ENCODE measurements around the gene DDC. TPM values are rescaled to one million over a fixed set of nuclear protein-coding genes. Genes with fewer than 3 reads are reported as not detected.

Gene DDC
- total RNA-seq, 1 experiment from 2014 or later: not detected

DNA sequence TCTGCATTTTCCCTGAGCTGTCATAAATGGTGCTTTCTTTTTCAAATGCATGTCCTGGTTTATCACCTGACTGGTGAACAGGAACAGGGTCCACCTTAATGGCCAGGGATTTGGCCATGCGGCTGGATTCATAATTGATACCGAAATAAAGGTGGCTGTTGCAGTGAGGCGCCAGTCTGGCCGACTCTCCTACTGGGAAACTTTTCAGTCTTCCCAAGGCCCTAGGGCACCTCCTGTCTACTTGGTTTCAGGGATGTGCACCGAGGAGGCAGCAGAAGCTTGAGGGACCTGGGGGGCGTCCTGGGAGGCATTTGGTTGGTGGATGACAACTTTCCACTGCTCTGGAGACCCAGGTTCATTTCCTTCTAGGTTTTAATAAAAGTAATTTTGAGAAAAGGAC lies 68.6 kb downstream of the DDC start:
- peaks cover 13% of the 10 kb centered on the region; the same call in 1 of the 2 replicates for H3K27me3 ChIP-seq (ENCODE audit: insufficient read depth, low read length)
- H3K27ac ChIP-seq (ENCODE audit: low read depth, low read length): no peak overlapping the region
- ATAC-seq (no peak), DNase-seq (ENCODE audit: low read depth, low spot score) (no peak)
- intact Hi-C loops (cut with micrococcal nuclease): no loop called here
- BruUV-seq (replicated peaks): no TSS peak
- TF ChIP-seq TCF7L2 (IDR thresholded peaks at IDR 0.05; ENCODE audit: borderline replicate concordance, extremely low read depth, insufficient read depth, insufficient read length) (no peak), POLR2A (IDR thresholded peaks at IDR 0.05; ENCODE audit: borderline replicate concordance, extremely low read depth, insufficient read depth, insufficient read length) (no peak), SRF (IDR thresholded peaks at IDR 0.05; ENCODE audit: low read depth) (no peak), FOSL1 (IDR thresholded peaks at IDR 0.05; ENCODE audit: low read depth) (no peak), ZNF274 (IDR thresholded peaks at IDR 0.05; ENCODE audit: low read depth, low read length) (no peak), YY1 (IDR thresholded peaks at IDR 0.05; ENCODE audit: extremely low read depth, insufficient replicate concordance, low read depth, low read length) (no peak), CEBPB (IDR thresholded peaks at IDR 0.05; ENCODE audit: low read depth) (no peak), SP1 (IDR thresholded peaks at IDR 0.05; ENCODE audit: low read depth) (no peak), SIN3A (IDR thresholded peaks at IDR 0.05; ENCODE audit: low read depth) (no peak), EZH2 (IDR thresholded peaks at IDR 0.05) (no peak), EGR1 (IDR thresholded peaks at IDR 0.05; ENCODE audit: low read depth) (no peak), RAD21 (IDR thresholded peaks at IDR 0.05; ENCODE audit: low read depth) (no peak)
- TF ChIP-seq, protein P1, sequence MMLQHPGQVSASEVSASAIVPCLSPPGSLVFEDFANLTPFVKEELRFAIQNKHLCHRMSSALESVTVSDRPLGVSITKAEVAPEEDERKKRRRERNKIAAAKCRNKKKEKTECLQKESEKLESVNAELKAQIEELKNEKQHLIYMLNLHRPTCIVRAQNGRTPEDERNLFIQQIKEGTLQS (IDR thresholded peaks at IDR 0.05): no peak
- TF ChIP-seq, protein P2, sequence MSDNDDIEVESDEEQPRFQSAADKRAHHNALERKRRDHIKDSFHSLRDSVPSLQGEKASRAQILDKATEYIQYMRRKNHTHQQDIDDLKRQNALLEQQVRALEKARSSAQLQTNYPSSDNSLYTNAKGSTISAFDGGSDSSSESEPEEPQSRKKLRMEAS (IDR thresholded peaks at IDR 0.05): no peak
- TF ChIP-seq, protein P3, sequence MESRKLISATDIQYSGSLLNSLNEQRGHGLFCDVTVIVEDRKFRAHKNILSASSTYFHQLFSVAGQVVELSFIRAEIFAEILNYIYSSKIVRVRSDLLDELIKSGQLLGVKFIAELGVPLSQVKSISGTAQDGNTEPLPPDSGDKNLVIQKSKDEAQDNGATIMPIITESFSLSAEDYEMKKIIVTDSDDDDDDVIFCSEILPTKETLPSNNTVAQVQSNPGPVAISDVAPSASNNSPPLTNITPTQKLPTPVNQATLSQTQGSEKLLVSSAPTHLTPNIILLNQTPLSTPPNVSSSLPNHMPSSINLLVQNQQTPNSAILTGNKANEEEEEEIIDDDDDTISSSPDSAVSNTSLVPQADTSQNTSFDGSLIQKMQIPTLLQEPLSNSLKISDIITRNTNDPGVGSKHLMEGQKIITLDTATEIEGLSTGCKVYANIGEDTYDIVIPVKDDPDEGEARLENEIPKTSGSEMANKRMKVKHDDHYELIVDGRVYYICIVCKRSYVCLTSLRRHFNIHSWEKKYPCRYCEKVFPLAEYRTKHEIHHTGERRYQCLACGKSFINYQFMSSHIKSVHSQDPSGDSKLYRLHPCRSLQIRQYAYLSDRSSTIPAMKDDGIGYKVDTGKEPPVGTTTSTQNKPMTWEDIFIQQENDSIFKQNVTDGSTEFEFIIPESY (IDR thresholded peaks at IDR 0.05; ENCODE audit: extremely low read depth, insufficient replicate concordance, low read length): no peak
- TF ChIP-seq, protein P4, sequence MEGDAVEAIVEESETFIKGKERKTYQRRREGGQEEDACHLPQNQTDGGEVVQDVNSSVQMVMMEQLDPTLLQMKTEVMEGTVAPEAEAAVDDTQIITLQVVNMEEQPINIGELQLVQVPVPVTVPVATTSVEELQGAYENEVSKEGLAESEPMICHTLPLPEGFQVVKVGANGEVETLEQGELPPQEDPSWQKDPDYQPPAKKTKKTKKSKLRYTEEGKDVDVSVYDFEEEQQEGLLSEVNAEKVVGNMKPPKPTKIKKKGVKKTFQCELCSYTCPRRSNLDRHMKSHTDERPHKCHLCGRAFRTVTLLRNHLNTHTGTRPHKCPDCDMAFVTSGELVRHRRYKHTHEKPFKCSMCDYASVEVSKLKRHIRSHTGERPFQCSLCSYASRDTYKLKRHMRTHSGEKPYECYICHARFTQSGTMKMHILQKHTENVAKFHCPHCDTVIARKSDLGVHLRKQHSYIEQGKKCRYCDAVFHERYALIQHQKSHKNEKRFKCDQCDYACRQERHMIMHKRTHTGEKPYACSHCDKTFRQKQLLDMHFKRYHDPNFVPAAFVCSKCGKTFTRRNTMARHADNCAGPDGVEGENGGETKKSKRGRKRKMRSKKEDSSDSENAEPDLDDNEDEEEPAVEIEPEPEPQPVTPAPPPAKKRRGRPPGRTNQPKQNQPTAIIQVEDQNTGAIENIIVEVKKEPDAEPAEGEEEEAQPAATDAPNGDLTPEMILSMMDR (IDR thresholded peaks at IDR 0.05 in 2 of 3, conservative IDR thresholded peaks at IDR 0.05 in 1 of 3; ENCODE audit: borderline replicate concordance in 1 of 3, insufficient read depth in 1 of 3, low read depth in 2 of 3, low read length in 2 of 3): no peak
- TF ChIP-seq, protein P5, sequence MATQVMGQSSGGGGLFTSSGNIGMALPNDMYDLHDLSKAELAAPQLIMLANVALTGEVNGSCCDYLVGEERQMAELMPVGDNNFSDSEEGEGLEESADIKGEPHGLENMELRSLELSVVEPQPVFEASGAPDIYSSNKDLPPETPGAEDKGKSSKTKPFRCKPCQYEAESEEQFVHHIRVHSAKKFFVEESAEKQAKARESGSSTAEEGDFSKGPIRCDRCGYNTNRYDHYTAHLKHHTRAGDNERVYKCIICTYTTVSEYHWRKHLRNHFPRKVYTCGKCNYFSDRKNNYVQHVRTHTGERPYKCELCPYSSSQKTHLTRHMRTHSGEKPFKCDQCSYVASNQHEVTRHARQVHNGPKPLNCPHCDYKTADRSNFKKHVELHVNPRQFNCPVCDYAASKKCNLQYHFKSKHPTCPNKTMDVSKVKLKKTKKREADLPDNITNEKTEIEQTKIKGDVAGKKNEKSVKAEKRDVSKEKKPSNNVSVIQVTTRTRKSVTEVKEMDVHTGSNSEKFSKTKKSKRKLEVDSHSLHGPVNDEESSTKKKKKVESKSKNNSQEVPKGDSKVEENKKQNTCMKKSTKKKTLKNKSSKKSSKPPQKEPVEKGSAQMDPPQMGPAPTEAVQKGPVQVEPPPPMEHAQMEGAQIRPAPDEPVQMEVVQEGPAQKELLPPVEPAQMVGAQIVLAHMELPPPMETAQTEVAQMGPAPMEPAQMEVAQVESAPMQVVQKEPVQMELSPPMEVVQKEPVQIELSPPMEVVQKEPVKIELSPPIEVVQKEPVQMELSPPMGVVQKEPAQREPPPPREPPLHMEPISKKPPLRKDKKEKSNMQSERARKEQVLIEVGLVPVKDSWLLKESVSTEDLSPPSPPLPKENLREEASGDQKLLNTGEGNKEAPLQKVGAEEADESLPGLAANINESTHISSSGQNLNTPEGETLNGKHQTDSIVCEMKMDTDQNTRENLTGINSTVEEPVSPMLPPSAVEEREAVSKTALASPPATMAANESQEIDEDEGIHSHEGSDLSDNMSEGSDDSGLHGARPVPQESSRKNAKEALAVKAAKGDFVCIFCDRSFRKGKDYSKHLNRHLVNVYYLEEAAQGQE (IDR thresholded peaks at IDR 0.05; ENCODE audit: low read depth): no peak
- H3K9me2 ChIP-seq (ENCODE audit: insufficient read depth): no peaks in the 10 kb centered on the region
- H3K4me2 ChIP-seq (ENCODE audit: low read length): no peak overlapping the region
- no peak overlapping the region for H3K9ac ChIP-seq (ENCODE audit: low read length)
- H3K4me1 ChIP-seq (ENCODE audit: control insufficient read depth in 1 of 2, insufficient read depth in 2 of 2, low read length in 2 of 2): no peaks in the 10 kb centered on the region
- H4K20me1 ChIP-seq (ENCODE audit: insufficient read depth): no peaks in the 10 kb centered on the region
- H3K9me3 ChIP-seq (ENCODE audit: control insufficient read depth in 1 of 2, insufficient read depth in 1 of 2, low read depth in 1 of 2, low read length in 2 of 2): no peaks in the 10 kb centered on the region
- CTCF ChIA-PET: no interaction called here
- no peaks in the 10 kb centered on the region for H3K36me3 ChIP-seq (ENCODE audit: control insufficient read depth in 1 of 2, insufficient read depth in 2 of 2, low read length in 2 of 2)
- no peaks in the 10 kb centered on the region for H3K79me2 ChIP-seq (ENCODE audit: insufficient read depth, low read length)
- no peak overlapping the region for H3K4me3 ChIP-seq (replicated peaks in 1 of 2; ENCODE audit: low read depth in 1 of 2, low read length in 2 of 2)
- no peak overlapping the region for H2AFZ ChIP-seq (ENCODE audit: low read depth, low read length, poor library complexity, severe bottlenecking)
- POLR2A ChIA-PET: no interaction called here
- RAD21 ChIA-PET (ENCODE audit: low non-redundant PET in 1 of 2, low total read pairs in 2 of 2, uncharacterized antibody in 2 of 2, unreplicated experiment in 2 of 2): no interaction called here

All from HCT116 (cell line).